ENCODE results near the gene HTR1D.

HTR1D gene

DNA sequence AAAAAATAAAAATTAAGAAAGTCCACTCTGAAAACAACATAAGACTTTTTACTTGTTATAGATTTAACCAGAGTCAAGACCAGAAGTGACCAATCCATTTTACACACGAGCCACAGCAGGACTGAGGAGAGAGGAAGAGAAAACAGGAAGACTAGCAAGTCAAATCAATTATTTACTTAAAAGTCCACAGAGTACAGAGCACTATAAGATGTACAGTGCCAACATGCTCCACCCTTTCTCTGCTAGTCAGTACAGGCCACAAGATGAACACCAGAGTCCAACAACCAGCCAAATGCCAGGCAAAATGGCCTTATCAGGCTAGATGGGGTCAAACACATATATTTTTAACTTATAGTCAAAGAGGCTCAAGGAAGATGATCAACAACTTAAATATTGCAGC is 68.2 kb downstream of the HTR1D start:
- DNase-seq, result no peak

DNA sequence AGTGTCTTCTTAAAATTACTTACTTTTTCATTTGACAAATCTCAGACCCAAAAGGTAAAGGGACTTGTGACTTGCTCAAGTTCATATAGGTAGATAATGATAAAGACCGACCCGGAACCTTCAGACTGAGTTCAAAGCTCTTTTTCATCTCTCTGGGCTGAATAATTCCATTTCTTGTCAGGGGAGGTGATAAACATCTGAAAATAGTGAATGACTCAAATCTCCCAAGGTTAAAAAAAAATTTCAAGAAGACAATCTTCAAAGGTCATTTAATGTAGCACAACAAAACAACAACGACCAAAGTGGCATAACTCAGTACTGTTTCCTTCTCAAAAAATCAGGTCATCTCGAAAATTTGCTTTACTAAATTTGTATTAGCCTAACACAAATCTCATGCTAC is 69.2 kb downstream of the HTR1D start:
- DNase-seq, result no peak
